ENCODE data around the gene BRD9. TPM values are rescaled to one million over a fixed set of nuclear protein-coding genes. Genes with fewer than 3 reads are reported as not detected.
A peak's percentile ranks its signal among the peaks of the same experiment; 100 is the strongest.

The BRD9 gene
- total RNA-seq, 1 experiment from 2014 or later: 55.6 TPM

- no peak for TF ChIP-seq ARID4B (CRISPR knock-in tag; IDR thresholded peaks at IDR 0.05; ENCODE audit: borderline replicate concordance)
These were observed 33.9 kb downstream of the BRD9 start (continued) for GRCh38 chr5:858726-859125.

- H3K4me3 Mint-ChIP-seq: no peak overlapping the region
These were observed 35.8 kb downstream of the BRD9 start for GRCh38 chr5:856531-857425.

GRCh38 chr5:855771-856530 lies 36.6 kb downstream of the BRD9 start:
- H3K27ac Mint-ChIP-seq: no peak overlapping the region
- H3K4me3 Mint-ChIP-seq: no peak overlapping the region
- TF ChIP-seq CBFB (CRISPR knock-in tag; IDR thresholded peaks at IDR 0.05; ENCODE audit: low read depth) (no peak), GRHL2 (CRISPR knock-in tag; IDR thresholded peaks at IDR 0.05; ENCODE audit: insufficient replicate concordance, severe bottlenecking) (no peak), RORB (CRISPR knock-in tag; IDR thresholded peaks at IDR 0.05) (no peak), ZSCAN18 (CRISPR knock-in tag; IDR thresholded peaks at IDR 0.05) (no peak), ZNF425 (CRISPR knock-in tag; conservative IDR thresholded peaks at IDR 0.05) (no peak), ETV6 (CRISPR knock-in tag; IDR thresholded peaks at IDR 0.05) (no peak), GTF2I (CRISPR knock-in tag; conservative IDR thresholded peaks at IDR 0.05) (no peak), ZNF219 (CRISPR knock-in tag; IDR thresholded peaks at IDR 0.05; ENCODE audit: borderline replicate concordance) (no peak)
- H3K27me3 Mint-ChIP-seq (ENCODE audit: low read depth): no peaks in the 10 kb centered on the region; the same call in 1 of the 2 replicates
- no peaks in the 10 kb centered on the region for H3K9me3 Mint-ChIP-seq
- CTCF ChIA-PET: no interaction called here
- ATAC-seq: no peak
- no peaks in the 10 kb centered on the region for H3K36me3 Mint-ChIP-seq
- POLR2A ChIA-PET: no interaction called here
- no peaks in the 10 kb centered on the region for H3K4me1 Mint-ChIP-seq
- DNase-seq (ENCODE audit: low spot score): no peak

More at GRCh38 chr5:856531-857425, 35.8 kb downstream of the BRD9 start:
- H3K4me1 Mint-ChIP-seq: no peaks in the 10 kb centered on the region
- DNase-seq (ENCODE audit: low spot score) (no peak), ATAC-seq (no peak)
- TF ChIP-seq GTF2I (CRISPR knock-in tag; conservative IDR thresholded peaks at IDR 0.05) (no peak), NFE2L1 (CRISPR knock-in tag; IDR thresholded peaks at IDR 0.05) (0 out of 2 replicates have a peak, but pooled peaks have one; percentile 44), ATF1 (CRISPR knock-in tag; IDR thresholded peaks at IDR 0.05) (no peak)
- no peak overlapping the region for H3K27ac Mint-ChIP-seq
- no peaks in the 10 kb centered on the region for H3K9me3 Mint-ChIP-seq
- no peaks in the 10 kb centered on the region for H3K36me3 Mint-ChIP-seq
- ChIA-PET CTCF (no interaction called here), POLR2A (no interaction called here)
- no peaks in the 10 kb centered on the region; the same call in 1 of the 2 replicates for H3K27me3 Mint-ChIP-seq (ENCODE audit: low read depth)

All from WTC11 (cell line).